GM21515 (cell line): ENCODE results near the gene PRSS48.
"Not testable (repeated sequence)": the region's sequence is repeated elsewhere in the genome, so short reads cannot be mapped to it uniquely, and the experiment has no call there.

ENCODE experiments used
- ATAC-seq: cut with Tn5 transposase; IDR thresholded peaks from one replicate; pipeline ENCODE4 v1.9.1; 2021; ENCODE audit not compliant: unreplicated experiment

The PRSS48 gene

GRCh38 chr4:151276787-151277562 is at the start of gene PRSS48:
TSS of gene PRSS48 (plus strand) at chr4:151277161. CDS start at chr4:151277173, 12 bp downstream.
- ATAC-seq, result no peak

GRCh38 chr4:151227172-151227571 is 49.8 kb upstream of the PRSS48 start:
- ATAC-seq, result no peak

GRCh38 chr4:151227731-151228130 is 49.2 kb upstream of the PRSS48 start:
- no peak for ATAC-seq

- no peak for ATAC-seq
Observed at GRCh38 chr4:151228189-151229119, 48.5 kb upstream of the PRSS48 start.

GRCh38 chr4:151231915-151232595 is 44.9 kb upstream of the PRSS48 start:
- ATAC-seq, result no peak

- ATAC-seq, result no peak
Observed at GRCh38 chr4:151233600-151233999, 43.4 kb upstream of the PRSS48 start.

GRCh38 chr4:151235373-151235772 is 41.6 kb upstream of the PRSS48 start:
- ATAC-seq, result not testable (repeated sequence)

- no peak for ATAC-seq
Observed at GRCh38 chr4:151236036-151236435, 40.9 kb upstream of the PRSS48 start.

- no peak for ATAC-seq
Observed at GRCh38 chr4:151238477-151238876, 38.5 kb upstream of the PRSS48 start.

- no peak for ATAC-seq
Observed at GRCh38 chr4:151239608-151240007, 37.4 kb upstream of the PRSS48 start.

GRCh38 chr4:151242305-151242704 is 34.7 kb upstream of the PRSS48 start:
- no peak for ATAC-seq

- no peak for ATAC-seq
Observed at GRCh38 chr4:151246742-151247141, 30.2 kb upstream of the PRSS48 start.

- no peak for ATAC-seq
Observed at GRCh38 chr4:151247395-151247794, 29.6 kb upstream of the PRSS48 start.

GRCh38 chr4:151248519-151248918 is 28.4 kb upstream of the PRSS48 start:
- ATAC-seq, result no peak

GRCh38 chr4:151250706-151251105 is 26.3 kb upstream of the PRSS48 start:
- ATAC-seq, result no peak

GRCh38 chr4:151251603-151252304 is 25.2 kb upstream of the PRSS48 start:
- ATAC-seq, result no peak

GRCh38 chr4:151255226-151255625 is 21.7 kb upstream of the PRSS48 start:
- not testable (repeated sequence) for ATAC-seq

- not testable (repeated sequence) for ATAC-seq
Observed at GRCh38 chr4:151255680-151256079, 21.3 kb upstream of the PRSS48 start.

GRCh38 chr4:151256134-151256533 is 20.8 kb upstream of the PRSS48 start:
- ATAC-seq, result no peak

GRCh38 chr4:151257704-151258103 is 19.3 kb upstream of the PRSS48 start:
- no peak for ATAC-seq

- no peak for ATAC-seq
Observed at GRCh38 chr4:151259752-151260151, 17.2 kb upstream of the PRSS48 start.
